Activated CD4-positive, alpha-beta memory T cell treated with anti-CD3 and anti-CD28 coated beads for 36 hours (primary cell): ENCODE data around the gene TMEM247. TPM values are rescaled to one million over a fixed set of nuclear protein-coding genes. Genes with fewer than 3 reads are reported as not detected.

Source experiments
- CTCF ChIA-PET: fragments of 350-600 bp; sonication (Branson Sonifier 250); formaldehyde crosslinking; loops from one replicate; lab custom pipeline; 2021; ENCODE audit warnings: antibody characterized with exemption, inconsistent platforms; lab: Charles Lee
- POLR2A ChIA-PET: fragments of 350-600 bp; sonication (Branson Sonifier 250); formaldehyde crosslinking; loops from one replicate; lab custom pipeline; 2021; ENCODE audit warnings: antibody characterized with exemption; lab: Charles Lee
- DNase-seq: peaks from one replicate; pipeline ENCODE4 v3.0.0-alpha.2; 2020
- H3K27ac Mint-ChIP-seq: one replicate; pipeline ENCODE4 v1.8.0; 2021; ENCODE audit warnings: mixed read lengths
- H3K27me3 Mint-ChIP-seq: one replicate; pipeline ENCODE4 v1.8.0; 2021; ENCODE audit warnings: mixed read lengths
- H3K36me3 Mint-ChIP-seq: one replicate; pipeline ENCODE4 v1.8.0; 2021; ENCODE audit warnings: mixed read lengths
- H3K4me1 Mint-ChIP-seq: one replicate; pipeline ENCODE4 v1.8.0; 2021; ENCODE audit warnings: low read depth, mixed read lengths
- H3K4me3 Mint-ChIP-seq: one replicate; pipeline ENCODE4 v1.8.0; 2021; ENCODE audit warnings: mild to moderate bottlenecking, mixed read lengths
- H3K9me3 Mint-ChIP-seq: one replicate; pipeline ENCODE4 v1.8.0; 2021; ENCODE audit warnings: mixed read lengths
- intact Hi-C: fragments of 100-400 bp; cut with micrococcal nuclease; formaldehyde crosslinking; loops from one replicate; pipeline ENCODE4 v1.15.1; 2023
- total RNA-seq, 2 experiments: library from RNA; stranded (reverse); gene quantifications; one replicate each; pipeline ENCODE4 v1.2.3, GENCODE V29; 2021

TMEM247 gene
- total RNA-seq, 2 experiments from 2014 or later = not detected

- ChIA-PET POLR2A (no interaction called here), CTCF (no interaction called here)
- no peaks in the 10 kb centered on the region for H3K36me3 Mint-ChIP-seq
- no peak overlapping the region for H3K4me3 Mint-ChIP-seq
- H3K4me1 Mint-ChIP-seq = peaks cover 5% of the 10 kb centered on the region
- no peak for DNase-seq
- intact Hi-C loops = no loop called here
- no peaks in the 10 kb centered on the region for H3K9me3 Mint-ChIP-seq
- H3K27me3 Mint-ChIP-seq = no peaks in the 10 kb centered on the region
- no peak overlapping the region for H3K27ac Mint-ChIP-seq
Measured at GRCh38 chr2:46504685-46505471, 25.5 kb downstream of the TMEM247 start.

GRCh38 chr2:46505472-46505783 is 26.1 kb downstream of the TMEM247 start:
- ChIA-PET POLR2A (no interaction called here), CTCF (interaction anchor here (0.5 kb wide), 1 partner anchor 16 kb away, joined by 3 read pairs; no protein-coding TSS in a partner anchor)
- intact Hi-C loops = no loop called here
- peaks cover under 1% of the 10 kb centered on the region for H3K4me1 Mint-ChIP-seq
- no peaks in the 10 kb centered on the region for H3K9me3 Mint-ChIP-seq
- no peaks in the 10 kb centered on the region for H3K27me3 Mint-ChIP-seq
- no peaks in the 10 kb centered on the region for H3K36me3 Mint-ChIP-seq
- H3K4me3 Mint-ChIP-seq = no peak overlapping the region
- H3K27ac Mint-ChIP-seq = no peak overlapping the region
- DNase-seq = no peak

GRCh38 chr2:46506131-46506706 is 26.9 kb downstream of the TMEM247 start:
- H3K27ac Mint-ChIP-seq = no peak overlapping the region
- H3K27me3 Mint-ChIP-seq = no peaks in the 10 kb centered on the region
- no peaks in the 10 kb centered on the region for H3K36me3 Mint-ChIP-seq
- intact Hi-C loops = no loop called here
- H3K4me1 Mint-ChIP-seq = no peaks in the 10 kb centered on the region
- H3K4me3 Mint-ChIP-seq = no peak overlapping the region
- no peaks in the 10 kb centered on the region for H3K9me3 Mint-ChIP-seq
- POLR2A ChIA-PET = no interaction called here
- CTCF ChIA-PET = interaction anchor here (0.5 kb wide), 1 partner anchor 17 kb away, joined by 3 read pairs; no protein-coding TSS in a partner anchor
- DNase-seq = no peak

GRCh38 chr2:46508312-46508711 is 28.9 kb downstream of the TMEM247 start:
- H3K36me3 Mint-ChIP-seq = peaks cover 1% of the 10 kb centered on the region
- CTCF ChIA-PET = interaction anchor here (0.6 kb wide), 1 partner anchor 45 kb away, joined by 3 read pairs; no protein-coding TSS in a partner anchor
- no peaks in the 10 kb centered on the region for H3K27me3 Mint-ChIP-seq
- H3K9me3 Mint-ChIP-seq = peaks cover 1% of the 10 kb centered on the region
- POLR2A ChIA-PET = no interaction called here
- intact Hi-C loops = no loop called here
- no peak overlapping the region for H3K4me3 Mint-ChIP-seq
- H3K4me1 Mint-ChIP-seq = no peaks in the 10 kb centered on the region
- no peak for DNase-seq
- H3K27ac Mint-ChIP-seq = no peak overlapping the region

- intact Hi-C loops = no loop called here
- ChIA-PET POLR2A (no interaction called here), CTCF (interaction anchor here (0.6 kb wide), 1 partner anchor 45 kb away, joined by 3 read pairs; no protein-coding TSS in a partner anchor)
- H3K27ac Mint-ChIP-seq = no peak overlapping the region
- no peaks in the 10 kb centered on the region for H3K4me1 Mint-ChIP-seq
- H3K36me3 Mint-ChIP-seq = peaks cover 2% of the 10 kb centered on the region
- H3K4me3 Mint-ChIP-seq = no peak overlapping the region
- H3K27me3 Mint-ChIP-seq = no peaks in the 10 kb centered on the region
- no peak for DNase-seq
- H3K9me3 Mint-ChIP-seq = peaks cover 2% of the 10 kb centered on the region
Measured at GRCh38 chr2:46508759-46509158, 29.4 kb downstream of the TMEM247 start.

GRCh38 chr2:46509804-46510203 is 30.4 kb downstream of the TMEM247 start:
- Mint-ChIP-seq H3K4me3 (no peak overlapping the region), H3K4me1 (no peaks in the 10 kb centered on the region), H3K36me3 (peaks cover 4% of the 10 kb centered on the region), H3K9me3 (peaks cover 9% of the 10 kb centered on the region), H3K27ac (no peak overlapping the region), H3K27me3 (no peaks in the 10 kb centered on the region)
- DNase-seq = no peak
- ChIA-PET CTCF (no interaction called here), POLR2A (no interaction called here)
- intact Hi-C loops = no loop called here

- DNase-seq = no peak
- Mint-ChIP-seq H3K27me3 (no peaks in the 10 kb centered on the region), H3K4me3 (no peak overlapping the region), H3K36me3 (peaks cover 8% of the 10 kb centered on the region), H3K4me1 (no peaks in the 10 kb centered on the region), H3K27ac (no peak overlapping the region), H3K9me3 (peaks cover 17% of the 10 kb centered on the region)
- intact Hi-C loops = no loop called here
- POLR2A ChIA-PET = no interaction called here
- CTCF ChIA-PET = no interaction called here
Measured at GRCh38 chr2:46510598-46511177, 31.3 kb downstream of the TMEM247 start.

- intact Hi-C loops = no loop called here
- H3K4me1 Mint-ChIP-seq = no peaks in the 10 kb centered on the region
- no peak overlapping the region for H3K4me3 Mint-ChIP-seq
- no peak for DNase-seq
- H3K27me3 Mint-ChIP-seq = no peaks in the 10 kb centered on the region
- peaks cover 14% of the 10 kb centered on the region for H3K36me3 Mint-ChIP-seq
- H3K9me3 Mint-ChIP-seq = peaks cover 30% of the 10 kb centered on the region
- H3K27ac Mint-ChIP-seq = no peak overlapping the region
- POLR2A ChIA-PET = no interaction called here
- CTCF ChIA-PET = no interaction called here
Measured at GRCh38 chr2:46512185-46512584, 32.8 kb downstream of the TMEM247 start.

GRCh38 chr2:46514738-46515137 is 35.4 kb downstream of the TMEM247 start:
- Mint-ChIP-seq H3K36me3 (peaks cover 14% of the 10 kb centered on the region), H3K4me1 (no peaks in the 10 kb centered on the region), H3K4me3 (no peak overlapping the region), H3K9me3 (peaks cover 36% of the 10 kb centered on the region), H3K27ac (no peak overlapping the region), H3K27me3 (no peaks in the 10 kb centered on the region)
- intact Hi-C loops = no loop called here
- no peak for DNase-seq
- ChIA-PET POLR2A (no interaction called here), CTCF (interaction anchor here (0.6 kb wide), 1 partner anchor 134 kb away, joined by 3 read pairs; no protein-coding TSS in a partner anchor)

- intact Hi-C loops = no loop called here
- Mint-ChIP-seq H3K4me3 (no peak overlapping the region), H3K27me3 (no peaks in the 10 kb centered on the region), H3K9me3 (peaks cover 36% of the 10 kb centered on the region), H3K27ac (no peak overlapping the region), H3K4me1 (peaks cover under 1% of the 10 kb centered on the region), H3K36me3 (peaks cover 14% of the 10 kb centered on the region)
- ChIA-PET POLR2A (no interaction called here), CTCF (no interaction called here)
- no peak for DNase-seq
Measured at GRCh38 chr2:46517485-46517884, 38.1 kb downstream of the TMEM247 start.

GRCh38 chr2:46518861-46519260 is 39.5 kb downstream of the TMEM247 start:
- DNase-seq = no peak
- no peak overlapping the region for H3K27ac Mint-ChIP-seq
- H3K27me3 Mint-ChIP-seq = no peaks in the 10 kb centered on the region
- peaks cover 8% of the 10 kb centered on the region for H3K4me1 Mint-ChIP-seq
- POLR2A ChIA-PET = no interaction called here
- H3K36me3 Mint-ChIP-seq = peaks cover 12% of the 10 kb centered on the region
- intact Hi-C loops = no loop called here
- CTCF ChIA-PET = no interaction called here
- peaks cover 34% of the 10 kb centered on the region for H3K9me3 Mint-ChIP-seq
- no peak overlapping the region for H3K4me3 Mint-ChIP-seq

GRCh38 chr2:46519265-46519664 is 39.9 kb downstream of the TMEM247 start:
- DNase-seq = no peak
- Mint-ChIP-seq H3K4me1 (peaks cover 8% of the 10 kb centered on the region), H3K27me3 (no peaks in the 10 kb centered on the region), H3K36me3 (peaks cover 12% of the 10 kb centered on the region), H3K27ac (no peak overlapping the region), H3K4me3 (no peak overlapping the region), H3K9me3 (peaks cover 33% of the 10 kb centered on the region)
- intact Hi-C loops = no loop called here
- ChIA-PET CTCF (no interaction called here), POLR2A (no interaction called here)
